ENCODE results near the gene ADGRL3.

The ADGRL3 gene

DNA sequence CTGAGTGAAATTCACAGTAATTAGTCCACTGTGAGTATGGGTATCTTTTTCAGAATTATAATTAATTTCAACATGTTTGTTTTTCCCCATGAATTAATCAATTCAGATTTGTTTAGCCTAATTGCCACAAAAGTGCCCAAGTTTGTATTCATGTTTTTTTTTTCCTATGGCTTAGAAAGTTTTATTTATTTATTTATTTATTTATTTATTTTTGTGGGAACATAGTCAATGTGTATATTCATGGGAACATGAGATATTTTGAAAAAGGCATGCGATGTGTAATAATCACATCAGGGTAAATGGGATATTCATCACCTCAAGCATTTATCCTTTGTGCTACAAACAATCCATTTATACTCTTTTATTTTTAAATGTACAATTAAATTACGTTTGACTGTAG lies 475.3 kb downstream of the ADGRL3 start:
- Histone ChIP-seq H3K4me1 (ENCODE audit: low read depth, poor library complexity, severe bottlenecking) (peaks cover 5% of the 10 kb centered on the region), H3K4me3 (IDR thresholded peaks at IDR 0.05; ENCODE audit: insufficient read depth, low read depth, low read length) (no peak overlapping the region), H2AFZ (ENCODE audit: low read depth) (no peak overlapping the region), H3K27ac (no peak overlapping the region), H3K4me2 (no peak overlapping the region), H3K36me3 (ENCODE audit: insufficient read depth) (no peaks in the 10 kb centered on the region), H3K9ac (no peak overlapping the region), H3K79me2 (ENCODE audit: insufficient read depth, low read depth) (no peaks in the 10 kb centered on the region), H3K27me3 (ENCODE audit: insufficient read depth, low read depth) (no peaks in the 10 kb centered on the region), H4K20me1 (ENCODE audit: insufficient read depth) (no peaks in the 10 kb centered on the region)
- TF ChIP-seq, protein P1, sequence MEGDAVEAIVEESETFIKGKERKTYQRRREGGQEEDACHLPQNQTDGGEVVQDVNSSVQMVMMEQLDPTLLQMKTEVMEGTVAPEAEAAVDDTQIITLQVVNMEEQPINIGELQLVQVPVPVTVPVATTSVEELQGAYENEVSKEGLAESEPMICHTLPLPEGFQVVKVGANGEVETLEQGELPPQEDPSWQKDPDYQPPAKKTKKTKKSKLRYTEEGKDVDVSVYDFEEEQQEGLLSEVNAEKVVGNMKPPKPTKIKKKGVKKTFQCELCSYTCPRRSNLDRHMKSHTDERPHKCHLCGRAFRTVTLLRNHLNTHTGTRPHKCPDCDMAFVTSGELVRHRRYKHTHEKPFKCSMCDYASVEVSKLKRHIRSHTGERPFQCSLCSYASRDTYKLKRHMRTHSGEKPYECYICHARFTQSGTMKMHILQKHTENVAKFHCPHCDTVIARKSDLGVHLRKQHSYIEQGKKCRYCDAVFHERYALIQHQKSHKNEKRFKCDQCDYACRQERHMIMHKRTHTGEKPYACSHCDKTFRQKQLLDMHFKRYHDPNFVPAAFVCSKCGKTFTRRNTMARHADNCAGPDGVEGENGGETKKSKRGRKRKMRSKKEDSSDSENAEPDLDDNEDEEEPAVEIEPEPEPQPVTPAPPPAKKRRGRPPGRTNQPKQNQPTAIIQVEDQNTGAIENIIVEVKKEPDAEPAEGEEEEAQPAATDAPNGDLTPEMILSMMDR (conservative IDR thresholded peaks at IDR 0.05; ENCODE audit: low read depth, low read length): no peak

DNA sequence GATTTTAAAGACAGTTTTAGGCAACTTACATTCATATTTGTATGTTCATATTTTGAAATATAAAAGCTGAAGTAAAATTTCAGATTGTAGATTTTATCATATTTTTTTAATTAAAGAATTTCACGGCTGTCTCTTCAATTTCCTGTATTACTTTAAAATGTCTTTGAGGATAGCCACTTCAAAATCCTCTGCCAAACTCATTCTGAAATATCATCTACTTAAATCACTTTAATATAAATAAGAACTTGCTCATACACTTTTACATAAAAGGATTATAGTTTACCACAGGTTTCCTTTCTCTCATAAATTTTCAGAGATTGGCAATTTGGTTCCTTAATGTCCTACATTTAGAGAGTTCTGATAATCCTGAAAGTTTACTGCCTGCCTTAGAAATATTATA lies 478.2 kb downstream of the ADGRL3 start:
- Histone ChIP-seq H3K4me3 (IDR thresholded peaks at IDR 0.05; ENCODE audit: insufficient read depth, low read depth, low read length) (no peak overlapping the region), H3K27ac (no peak overlapping the region), H3K4me1 (ENCODE audit: low read depth, poor library complexity, severe bottlenecking) (no peaks in the 10 kb centered on the region), H3K79me2 (ENCODE audit: insufficient read depth, low read depth) (no peaks in the 10 kb centered on the region), H4K20me1 (ENCODE audit: insufficient read depth) (no peaks in the 10 kb centered on the region), H2AFZ (ENCODE audit: low read depth) (no peak overlapping the region), H3K27me3 (ENCODE audit: insufficient read depth, low read depth) (no peaks in the 10 kb centered on the region), H3K9ac (no peak overlapping the region), H3K36me3 (ENCODE audit: insufficient read depth) (no peaks in the 10 kb centered on the region), H3K4me2 (no peak overlapping the region)
- TF ChIP-seq, protein P1 (conservative IDR thresholded peaks at IDR 0.05; ENCODE audit: low read depth, low read length): no peak

DNA sequence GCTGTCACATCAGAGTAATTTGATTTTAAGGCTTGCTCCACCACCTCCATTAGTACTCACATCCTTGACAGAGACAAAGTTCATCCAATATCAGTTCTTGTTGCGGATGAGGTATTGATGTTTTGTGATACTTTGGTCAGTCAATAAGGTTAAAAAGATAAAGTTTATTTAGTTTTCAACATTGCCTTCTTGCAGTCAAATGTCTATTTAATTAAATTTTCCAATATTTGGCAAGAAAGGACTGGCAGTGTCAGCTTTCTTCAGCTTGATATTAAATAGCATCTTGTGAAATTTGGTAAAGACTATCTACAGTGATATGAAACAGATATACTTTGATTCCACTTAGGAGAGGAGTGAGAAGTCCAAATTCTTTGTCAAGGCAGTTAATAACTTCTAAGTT lies 493.4 kb downstream of the ADGRL3 start:
- TF ChIP-seq, protein P1 (conservative IDR thresholded peaks at IDR 0.05; ENCODE audit: low read depth, low read length): no peak
- Histone ChIP-seq H3K9ac (no peak overlapping the region), H3K27ac (no peak overlapping the region), H3K27me3 (ENCODE audit: insufficient read depth, low read depth) (no peaks in the 10 kb centered on the region), H3K4me3 (IDR thresholded peaks at IDR 0.05; ENCODE audit: insufficient read depth, low read depth, low read length) (no peak overlapping the region), H2AFZ (ENCODE audit: low read depth) (no peak overlapping the region), H4K20me1 (ENCODE audit: insufficient read depth) (no peaks in the 10 kb centered on the region), H3K79me2 (ENCODE audit: insufficient read depth, low read depth) (no peaks in the 10 kb centered on the region), H3K4me1 (ENCODE audit: low read depth, poor library complexity, severe bottlenecking) (no peaks in the 10 kb centered on the region), H3K4me2 (no peak overlapping the region), H3K36me3 (ENCODE audit: insufficient read depth) (no peaks in the 10 kb centered on the region)

DNA sequence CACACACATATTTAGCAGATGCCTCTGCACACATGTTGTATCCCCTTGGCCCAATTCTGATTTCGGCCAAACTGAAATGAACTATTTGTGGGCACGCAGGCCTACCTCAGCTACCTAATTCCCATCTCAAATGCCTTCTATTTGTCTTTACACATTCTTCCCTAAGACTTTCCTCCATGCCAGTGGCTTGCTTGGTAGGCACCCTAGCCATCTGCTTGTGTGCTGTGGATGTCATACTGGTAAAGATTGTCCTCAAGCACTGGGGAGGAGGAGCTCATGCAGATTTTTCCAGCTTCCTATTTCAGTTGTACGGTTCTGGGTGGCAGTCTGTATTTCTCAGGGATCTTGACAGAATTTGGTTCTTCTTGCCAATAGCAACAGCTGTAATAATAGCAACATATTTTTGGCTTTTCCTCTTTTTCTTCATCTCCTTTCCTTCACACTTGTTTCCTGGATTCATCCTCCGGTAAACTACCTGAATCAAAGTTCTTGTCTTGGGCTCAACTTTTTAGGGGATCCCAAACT lies 514.3 kb downstream of the ADGRL3 start:
- Histone ChIP-seq H3K36me3 (ENCODE audit: insufficient read depth) (no peaks in the 10 kb centered on the region), H3K27me3 (ENCODE audit: insufficient read depth, low read depth) (no peaks in the 10 kb centered on the region), H4K20me1 (ENCODE audit: insufficient read depth) (no peaks in the 10 kb centered on the region; the same call in 1 of the 2 replicates), H3K4me3 (IDR thresholded peaks at IDR 0.05; ENCODE audit: insufficient read depth, low read depth, low read length) (no peak overlapping the region), H3K4me2 (no peak overlapping the region), H3K4me1 (ENCODE audit: low read depth, poor library complexity, severe bottlenecking) (no peaks in the 10 kb centered on the region), H3K27ac (no peak overlapping the region), H3K79me2 (ENCODE audit: insufficient read depth, low read depth) (no peaks in the 10 kb centered on the region), H2AFZ (ENCODE audit: low read depth) (no peak overlapping the region), H3K9ac (no peak overlapping the region)
- TF ChIP-seq, protein P1 (conservative IDR thresholded peaks at IDR 0.05; ENCODE audit: low read depth, low read length): no peak
